ENCODE results near the gene DYNLRB2. TPM values are rescaled to one million over a fixed set of nuclear protein-coding genes. Genes with fewer than 3 reads are reported as not detected.

DYNLRB2 gene
- 1 to 10 TPM in 3 of 4 donors, not detected in 1; 1.2 to 2.3 (median 1.9) TPM for total RNA-seq

- ATAC-seq: peak; percentile 99
- 7 to 13% methylated on average over 9 to 12 of the region's 55 CpGs for WGBS, 2 donors (ENCODE audit: low coverage in 1 of 2)
- H3K36me3 ChIP-seq: no peaks in the 10 kb centered on the region
- peaks cover 24% of the 10 kb centered on the region for H3K27me3 ChIP-seq
- TF ChIP-seq POLR2A (IDR thresholded peaks at IDR 0.05) (peak in 1 of 2 donors; percentile 28), CTCF (IDR thresholded peaks at IDR 0.05) (no peak), POLR2AphosphoS5 (IDR thresholded peaks at IDR 0.05) (peak; percentile 84)
- H3K4me3 ChIP-seq: peak within 1 kb of the TSS; percentile 42 to 69
- peaks cover 0 to 12% (median 0%) of the 10 kb centered on the region in 3 donors for H3K4me1 ChIP-seq
- no peaks in the 10 kb centered on the region for H3K9me3 ChIP-seq
- H3K27ac ChIP-seq: peak within 1 kb of the TSS in 3 of 4 donors; percentile 70 to 79 (median 71)
Measured at GRCh38 chr16:80540516-80541305, at the start of gene DYNLRB2. Gene DYNLRB2, plus strand, starts transcription at chr16:80540993. Its CDS starts 84 bp downstream, at chr16:80541077.

- H3K4me3 ChIP-seq: no peak overlapping the region
- peaks cover 4% of the 10 kb centered on the region for H3K27me3 ChIP-seq
- TF ChIP-seq CTCF (IDR thresholded peaks at IDR 0.05) (no peak), EP300 (IDR thresholded peaks at IDR 0.05) (no peak), POLR2AphosphoS5 (IDR thresholded peaks at IDR 0.05) (no peak), POLR2A (IDR thresholded peaks at IDR 0.05) (no peak)
- no peak for ATAC-seq
- H3K27ac ChIP-seq: no peak overlapping the region
- peaks cover 0 to 4% (median 0%) of the 10 kb centered on the region in 3 donors for H3K9me3 ChIP-seq
- H3K36me3 ChIP-seq: no peaks in the 10 kb centered on the region
- H3K4me1 ChIP-seq: no peaks in the 10 kb centered on the region
- WGBS, 2 donors (ENCODE audit: low coverage in 1 of 2): 64 to 72% methylated on average over 4 to 11 of the region's 11 CpGs
Measured at GRCh38 chr16:80500116-80500859, 40.5 kb upstream of the DYNLRB2 start.

- Histone ChIP-seq H3K27me3 (no peaks in the 10 kb centered on the region), H3K9me3 (peaks cover 0 to 4% (median 0%) of the 10 kb centered on the region in 3 donors), H3K4me1 (no peaks in the 10 kb centered on the region), H3K4me3 (no peak overlapping the region), H3K36me3 (no peaks in the 10 kb centered on the region), H3K27ac (no peak overlapping the region)
- TF ChIP-seq EP300 (IDR thresholded peaks at IDR 0.05): no peak
- no peak for TF ChIP-seq POLR2AphosphoS5 (IDR thresholded peaks at IDR 0.05)
- TF ChIP-seq CTCF (IDR thresholded peaks at IDR 0.05): no peak
- no peak for TF ChIP-seq POLR2A (IDR thresholded peaks at IDR 0.05)
- ATAC-seq: no peak
- WGBS, 2 donors (ENCODE audit: low coverage in 1 of 2): 42 to 56% methylated on average over 2 of the region's 3 CpGs
Measured at GRCh38 chr16:80500961-80501525, 39.8 kb upstream of the DYNLRB2 start.

- 33 to 41% methylated on average over 2 of the region's 2 CpGs for WGBS, 2 donors (ENCODE audit: low coverage in 1 of 2)
- peak overlapping the region in 1 of 4 donors; percentile 17 for H3K27ac ChIP-seq
- ATAC-seq: no peak
Measured at GRCh38 chr16:80503107-80503506, 37.7 kb upstream of the DYNLRB2 start.

More at GRCh38 chr16:80503107-80503506, 37.7 kb upstream of the DYNLRB2 start:
- TF ChIP-seq POLR2AphosphoS5 (IDR thresholded peaks at IDR 0.05) (no peak), POLR2A (IDR thresholded peaks at IDR 0.05) (no peak), CTCF (IDR thresholded peaks at IDR 0.05) (no peak), EP300 (IDR thresholded peaks at IDR 0.05) (no peak)
- H3K27me3 ChIP-seq: no peaks in the 10 kb centered on the region
- no peak overlapping the region for H3K4me3 ChIP-seq
- H3K9me3 ChIP-seq: peaks cover 0 to 4% (median 0%) of the 10 kb centered on the region in 3 donors
- no peaks in the 10 kb centered on the region for H3K4me1 ChIP-seq
- H3K36me3 ChIP-seq: no peaks in the 10 kb centered on the region
